ENCODE data around the gene CHST4. TPM values are rescaled to one million over a fixed set of nuclear protein-coding genes. Genes with fewer than 3 reads are reported as not detected.

CHST4 gene
- total RNA-seq, result 0.24 TPM
- 0.34 TPM for polyA plus RNA-seq
- long read RNA-seq, donor 1, result 0 reads
- long read RNA-seq, donor 2, result 0 reads
- long read RNA-seq, donor 3, partial matches to known transcripts, result 0 of 1 reads
- long read RNA-seq, donor 3, other reads (novel, unspliced or antisense), result 0 of 1 reads
- long read RNA-seq, donor 4, result 0 reads
- long read RNA-seq, donor 5, result 0 reads
- long read RNA-seq, donor 6, result 0 reads
- long read RNA-seq, donor 7, result 0 reads
- long read RNA-seq, donor 8, result 0 reads
- long read RNA-seq, donor 9, result 0 reads
- long read RNA-seq, donor 10, result 0 reads

DNA sequence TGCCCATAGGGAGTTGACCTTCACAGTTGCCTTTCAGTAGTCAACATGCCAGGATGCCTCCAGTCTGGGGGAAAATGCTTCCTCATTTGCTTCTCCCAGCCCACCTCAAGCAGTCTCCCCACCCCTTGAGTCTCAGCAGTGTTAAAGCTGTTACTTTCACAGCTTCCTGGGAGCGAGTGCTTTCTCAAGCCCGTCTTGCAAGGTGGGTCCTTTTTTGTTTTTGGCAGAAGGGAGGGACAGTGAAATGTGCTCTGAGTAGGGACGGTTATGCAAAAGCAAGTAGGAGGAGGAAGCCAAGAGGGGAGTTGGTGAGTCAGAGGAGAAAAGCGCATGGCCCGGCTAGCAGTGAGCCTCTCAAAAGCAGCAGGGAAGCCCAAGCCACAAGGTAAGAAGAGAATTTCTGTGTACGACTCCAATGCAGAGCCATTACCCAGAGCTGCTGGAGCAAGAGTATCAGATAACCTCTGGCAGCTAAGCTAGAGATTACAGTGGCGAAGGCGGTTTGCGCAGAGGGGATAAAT is at the start of gene CHST4:
CHST4 (plus strand) TSS at position 316 of the 521 bp plus-strand sequence. CDS start 10,252 bp downstream, outside the sequence.
- Histone ChIP-seq H3K9me3 (ENCODE audit: control insufficient read depth in 2 of 2, insufficient read depth in 1 of 2, low read length in 1 of 2) (no peaks in the 10 kb centered on the region), H3K36me3 (ENCODE audit: control insufficient read depth in 2 of 2, insufficient read depth in 2 of 2, low read length in 1 of 2) (no peaks in the 10 kb centered on the region), H3K27ac (ENCODE audit: low read depth in 1 of 2, low read length in 1 of 2) (no peak within 1 kb of the TSS), H3K4me3 (ENCODE audit: low read length in 2 of 2) (no peak within 1 kb of the TSS), H3K4me1 (ENCODE audit: control insufficient read depth in 2 of 2, insufficient read depth in 2 of 2, low read length in 2 of 2) (no peaks in the 10 kb centered on the region), H3K27me3 (ENCODE audit: control insufficient read depth in 2 of 2, insufficient read depth in 1 of 2, low read length in 1 of 2) (peaks cover 0 to 19% of the 10 kb centered on the region in 2 donors)
- DNase-seq (ENCODE audit: low read depth in 6 of 9, low spot score in 9 of 9), result no peak
- WGBS, result 16% methylated on average over 9 of the region's 9 CpGs

DNA sequence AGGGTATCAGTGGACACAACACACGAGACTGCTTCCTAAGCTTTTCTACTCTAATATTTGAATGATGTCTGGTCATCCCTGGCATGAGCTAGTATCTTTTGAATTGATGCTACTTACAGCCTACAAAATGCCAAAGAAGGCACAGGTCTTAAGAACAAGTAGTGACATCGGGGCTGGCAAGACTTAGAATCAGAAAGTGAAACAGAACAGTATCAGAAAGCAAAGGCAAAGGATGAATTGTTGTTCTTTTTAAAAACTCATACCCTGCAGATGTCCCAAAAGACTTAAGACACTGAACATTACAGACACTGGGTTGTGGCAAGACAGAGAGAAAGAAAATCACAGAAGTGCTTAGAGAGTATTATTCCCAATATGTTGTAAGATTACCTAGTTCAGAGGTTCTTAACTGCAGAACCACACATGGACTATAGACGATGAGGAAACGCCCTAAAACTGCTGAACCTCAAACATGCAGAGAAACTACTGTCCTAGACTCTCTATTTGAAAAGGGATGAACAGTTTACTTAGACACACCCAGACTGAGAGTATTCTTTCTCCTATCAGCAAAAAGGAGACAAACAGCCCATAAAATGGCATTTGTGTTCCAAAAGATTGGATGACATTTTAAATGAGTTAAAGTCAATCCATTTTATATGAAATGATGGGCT is 49.6 kb upstream of the CHST4 start:
- Histone ChIP-seq H3K27ac (ENCODE audit: low read depth in 1 of 2, low read length in 1 of 2) (no peak overlapping the region), H3K27me3 (ENCODE audit: control insufficient read depth in 2 of 2, insufficient read depth in 1 of 2, low read length in 1 of 2) (no peaks in the 10 kb centered on the region), H3K9me3 (ENCODE audit: control insufficient read depth in 2 of 2, insufficient read depth in 1 of 2, low read length in 1 of 2) (no peaks in the 10 kb centered on the region), H3K4me1 (ENCODE audit: control insufficient read depth in 2 of 2, insufficient read depth in 2 of 2, low read length in 2 of 2) (no peaks in the 10 kb centered on the region), H3K36me3 (ENCODE audit: control insufficient read depth in 2 of 2, insufficient read depth in 2 of 2, low read length in 1 of 2) (no peaks in the 10 kb centered on the region), H3K4me3 (ENCODE audit: low read length in 2 of 2) (no peak overlapping the region)
- 95% methylated on average over 4 of the region's 4 CpGs for WGBS
- no peak for DNase-seq (ENCODE audit: low read depth in 6 of 9, low spot score in 9 of 9)

- 90% methylated on average over 3 of the region's 3 CpGs for WGBS
- no peak overlapping the region for H3K27ac ChIP-seq (ENCODE audit: low read depth in 1 of 2, low read length in 1 of 2)
- no peaks in the 10 kb centered on the region for H3K4me1 ChIP-seq (ENCODE audit: control insufficient read depth in 2 of 2, insufficient read depth in 2 of 2, low read length in 2 of 2)
- H3K36me3 ChIP-seq (ENCODE audit: control insufficient read depth in 2 of 2, insufficient read depth in 2 of 2, low read length in 1 of 2), result no peaks in the 10 kb centered on the region
- DNase-seq (ENCODE audit: low read depth in 6 of 9, low spot score in 9 of 9), result no peak
- no peaks in the 10 kb centered on the region for H3K27me3 ChIP-seq (ENCODE audit: control insufficient read depth in 2 of 2, insufficient read depth in 1 of 2, low read length in 1 of 2)
- no peak overlapping the region for H3K4me3 ChIP-seq (ENCODE audit: low read length in 2 of 2)
- no peaks in the 10 kb centered on the region for H3K9me3 ChIP-seq (ENCODE audit: control insufficient read depth in 2 of 2, insufficient read depth in 1 of 2, low read length in 1 of 2)
Measured at GRCh38 chr16:71479420-71479819, 46.8 kb upstream of the CHST4 start.

GRCh38 chr16:71480956-71481355 is 45.3 kb upstream of the CHST4 start:
- Histone ChIP-seq H3K36me3 (ENCODE audit: control insufficient read depth in 2 of 2, insufficient read depth in 2 of 2, low read length in 1 of 2) (no peaks in the 10 kb centered on the region), H3K27me3 (ENCODE audit: control insufficient read depth in 2 of 2, insufficient read depth in 1 of 2, low read length in 1 of 2) (no peaks in the 10 kb centered on the region), H3K4me1 (ENCODE audit: control insufficient read depth in 2 of 2, insufficient read depth in 2 of 2, low read length in 2 of 2) (no peaks in the 10 kb centered on the region), H3K4me3 (ENCODE audit: low read length in 2 of 2) (no peak overlapping the region), H3K9me3 (ENCODE audit: control insufficient read depth in 2 of 2, insufficient read depth in 1 of 2, low read length in 1 of 2) (no peaks in the 10 kb centered on the region), H3K27ac (ENCODE audit: low read depth in 1 of 2, low read length in 1 of 2) (no peak overlapping the region)
- WGBS, result over 99% methylated on average over 2 of the region's 2 CpGs
- DNase-seq (ENCODE audit: low read depth in 6 of 9, low spot score in 9 of 9), result no peak

DNA sequence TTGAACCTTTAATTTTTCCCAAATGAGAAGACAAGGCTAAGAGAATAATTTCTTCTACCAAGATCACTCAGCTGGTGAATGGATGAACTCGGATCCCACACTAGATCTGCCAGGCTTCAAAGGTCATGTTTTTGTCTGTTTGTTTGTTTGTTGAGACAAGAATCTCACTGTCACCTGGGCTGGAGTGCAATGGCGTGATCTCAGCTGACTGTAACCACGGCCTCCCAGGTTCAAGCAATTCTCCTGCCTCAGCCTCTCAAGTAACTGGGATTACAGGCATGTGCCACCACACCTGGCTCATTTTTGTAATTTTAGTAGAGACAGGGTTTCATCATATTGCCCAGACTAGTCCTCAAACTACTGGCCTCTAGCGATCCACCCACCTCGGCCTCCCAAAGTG is 43.7 kb upstream of the CHST4 start:
- Histone ChIP-seq H3K4me1 (ENCODE audit: control insufficient read depth in 2 of 2, insufficient read depth in 2 of 2, low read length in 2 of 2) (no peaks in the 10 kb centered on the region), H3K27ac (ENCODE audit: low read depth in 1 of 2, low read length in 1 of 2) (no peak overlapping the region), H3K4me3 (ENCODE audit: low read length in 2 of 2) (no peak overlapping the region), H3K36me3 (ENCODE audit: control insufficient read depth in 2 of 2, insufficient read depth in 2 of 2, low read length in 1 of 2) (no peaks in the 10 kb centered on the region), H3K9me3 (ENCODE audit: control insufficient read depth in 2 of 2, insufficient read depth in 1 of 2, low read length in 1 of 2) (no peaks in the 10 kb centered on the region), H3K27me3 (ENCODE audit: control insufficient read depth in 2 of 2, insufficient read depth in 1 of 2, low read length in 1 of 2) (no peaks in the 10 kb centered on the region)
- WGBS, result 94% methylated on average over 5 of the region's 5 CpGs
- no peak for DNase-seq (ENCODE audit: low read depth in 6 of 9, low spot score in 9 of 9)

GRCh38 chr16:71484006-71484893 is 42.0 kb upstream of the CHST4 start:
- Histone ChIP-seq H3K4me3 (ENCODE audit: low read length in 2 of 2) (peak overlapping the region; percentile 83 to 98), H3K4me1 (ENCODE audit: control insufficient read depth in 2 of 2, insufficient read depth in 2 of 2, low read length in 2 of 2) (no peaks in the 10 kb centered on the region), H3K27me3 (ENCODE audit: control insufficient read depth in 2 of 2, insufficient read depth in 1 of 2, low read length in 1 of 2) (no peaks in the 10 kb centered on the region), H3K27ac (ENCODE audit: low read depth in 1 of 2, low read length in 1 of 2) (peak overlapping the region; percentile 95 to 99), H3K9me3 (ENCODE audit: control insufficient read depth in 2 of 2, insufficient read depth in 1 of 2, low read length in 1 of 2) (no peaks in the 10 kb centered on the region), H3K36me3 (ENCODE audit: control insufficient read depth in 2 of 2, insufficient read depth in 2 of 2, low read length in 1 of 2) (no peaks in the 10 kb centered on the region)
- under 1% methylated on average over 44 of the region's 44 CpGs for WGBS
- DNase-seq (ENCODE audit: low read depth in 6 of 9, low spot score in 9 of 9), result peak; percentile 67 to 91 (median 77)

GRCh38 chr16:71489122-71489521 is 37.1 kb upstream of the CHST4 start, which contains the start of gene ZNF19:
ZNF19 (minus strand) TSS chr16:71489324; CDS start chr16:71482114, 7,210 bp downstream.
- no peak within 1 kb of the TSS for H3K4me3 ChIP-seq (ENCODE audit: low read length in 2 of 2)
- 97% methylated on average over 22 of the region's 22 CpGs for WGBS
- H3K27ac ChIP-seq (ENCODE audit: low read depth in 1 of 2, low read length in 1 of 2), result no peak within 1 kb of the TSS
- H3K27me3 ChIP-seq (ENCODE audit: control insufficient read depth in 2 of 2, insufficient read depth in 1 of 2, low read length in 1 of 2), result no peaks in the 10 kb centered on the region
- no peaks in the 10 kb centered on the region for H3K9me3 ChIP-seq (ENCODE audit: control insufficient read depth in 2 of 2, insufficient read depth in 1 of 2, low read length in 1 of 2)
- no peaks in the 10 kb centered on the region for H3K4me1 ChIP-seq (ENCODE audit: control insufficient read depth in 2 of 2, insufficient read depth in 2 of 2, low read length in 2 of 2)
- no peak for DNase-seq (ENCODE audit: low read depth in 6 of 9, low spot score in 9 of 9)
- H3K36me3 ChIP-seq (ENCODE audit: control insufficient read depth in 2 of 2, insufficient read depth in 2 of 2, low read length in 1 of 2), result no peaks in the 10 kb centered on the region

GRCh38 chr16:71490361-71490760 is 35.9 kb upstream of the CHST4 start:
- no peaks in the 10 kb centered on the region for H3K36me3 ChIP-seq (ENCODE audit: control insufficient read depth in 2 of 2, insufficient read depth in 2 of 2, low read length in 1 of 2)
- H3K4me1 ChIP-seq (ENCODE audit: control insufficient read depth in 2 of 2, insufficient read depth in 2 of 2, low read length in 2 of 2), result no peaks in the 10 kb centered on the region
- no peaks in the 10 kb centered on the region for H3K9me3 ChIP-seq (ENCODE audit: control insufficient read depth in 2 of 2, insufficient read depth in 1 of 2, low read length in 1 of 2)
- DNase-seq (ENCODE audit: low read depth in 6 of 9, low spot score in 9 of 9), result no peak
- no peak overlapping the region for H3K27ac ChIP-seq (ENCODE audit: low read depth in 1 of 2, low read length in 1 of 2)
- H3K4me3 ChIP-seq (ENCODE audit: low read length in 2 of 2), result no peak overlapping the region
- H3K27me3 ChIP-seq (ENCODE audit: control insufficient read depth in 2 of 2, insufficient read depth in 1 of 2, low read length in 1 of 2), result no peaks in the 10 kb centered on the region

Measured in thymus (tissue), 14 donors.